Mononuclear cell (primary cell): ENCODE data around the gene PRUNE1. TPM values are rescaled to one million over a fixed set of nuclear protein-coding genes. Genes with fewer than 3 reads are reported as not detected.

Experiments
- H3K27me3 ChIP-seq: 2 replicates; pipeline ENCODE4 v1.6.0; 2011; ENCODE audit warnings: low read length, control low read depth; ENCODE audit not compliant: insufficient read depth
- H3K4me1 ChIP-seq: 2 replicates; pipeline ENCODE4 v1.5.1; 2011; ENCODE audit warnings: mild to moderate bottlenecking, low read length, control low read depth; ENCODE audit not compliant: insufficient read depth
- H3K4me3 ChIP-seq: 2 replicates; pipeline ENCODE4 v1.5.1; 2011; ENCODE audit warnings: mild to moderate bottlenecking, low read length, moderate library complexity
- H3K9me3 ChIP-seq: 2 replicates; pipeline ENCODE4 v1.5.1; 2011; ENCODE audit warnings: low read depth, mild to moderate bottlenecking, control low read depth, low read length
- total RNA-seq: library from RNA; depleted of rRNA; stranded (reverse); fragments of >200 nt; gene quantifications from one replicate; pipeline ENCODE4 v1.2.3, GENCODE V29; 2012

PRUNE1 gene
- total RNA-seq, 1 donor, result 18.2 TPM

DNA sequence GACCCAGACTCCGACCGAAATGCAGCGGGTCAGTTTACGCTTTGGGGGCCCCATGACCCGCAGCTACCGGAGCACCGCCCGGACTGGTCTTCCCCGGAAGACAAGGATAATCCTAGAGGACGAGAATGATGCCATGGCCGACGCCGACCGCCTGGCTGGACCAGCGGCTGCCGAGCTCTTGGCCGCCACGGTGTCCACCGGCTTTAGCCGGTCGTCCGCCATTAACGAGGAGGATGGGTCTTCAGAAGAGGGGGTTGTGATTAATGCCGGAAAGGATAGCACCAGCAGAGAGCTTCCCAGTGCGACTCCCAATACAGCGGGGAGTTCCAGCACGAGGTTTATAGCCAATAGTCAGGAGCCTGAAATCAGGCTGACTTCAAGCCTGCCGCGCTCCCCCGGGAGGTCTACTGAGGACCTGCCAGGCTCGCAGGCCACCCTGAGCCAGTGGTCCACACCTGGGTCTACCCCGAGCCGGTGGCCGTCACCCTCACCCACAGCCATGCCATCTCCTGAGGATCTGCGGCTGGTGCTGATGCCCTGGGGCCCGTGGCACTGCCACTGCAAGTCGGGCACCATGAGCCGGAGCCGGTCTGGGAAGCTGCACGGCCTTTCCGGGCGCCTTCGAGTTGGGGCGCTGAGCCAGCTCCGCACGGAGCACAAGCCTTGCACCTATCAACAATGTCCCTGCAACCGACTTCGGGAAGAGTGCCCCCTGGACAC, 39.8 kb downstream of the PRUNE1 start:
- peaks cover 43% of the 10 kb centered on the region for H3K4me1 ChIP-seq
- H3K9me3 ChIP-seq, result no peaks in the 10 kb centered on the region
- H3K4me3 ChIP-seq, result peak overlapping the region; percentile 58
- H3K27me3 ChIP-seq, result no peaks in the 10 kb centered on the region

DNA sequence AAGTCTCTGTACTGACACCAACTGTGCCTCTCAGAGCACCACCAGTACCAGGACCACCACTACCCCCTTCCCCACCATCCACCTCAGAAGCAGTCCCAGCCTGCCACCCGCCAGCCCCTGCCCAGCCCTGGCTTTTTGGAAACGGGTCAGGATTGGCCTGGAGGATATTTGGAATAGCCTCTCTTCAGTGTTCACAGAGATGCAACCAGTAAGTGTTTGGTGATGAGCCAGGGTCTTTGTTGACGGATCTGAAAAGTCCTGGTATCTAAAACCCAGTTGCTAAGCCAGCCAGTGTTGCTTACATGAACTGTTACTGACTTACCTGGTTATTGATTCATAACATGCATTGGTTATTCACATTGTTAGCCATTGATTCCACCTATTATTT, 40.4 kb downstream of the PRUNE1 start:
- Histone ChIP-seq H3K27me3 (no peaks in the 10 kb centered on the region), H3K4me3 (peak overlapping the region; percentile 58), H3K4me1 (peaks cover 47% of the 10 kb centered on the region), H3K9me3 (no peaks in the 10 kb centered on the region)

DNA sequence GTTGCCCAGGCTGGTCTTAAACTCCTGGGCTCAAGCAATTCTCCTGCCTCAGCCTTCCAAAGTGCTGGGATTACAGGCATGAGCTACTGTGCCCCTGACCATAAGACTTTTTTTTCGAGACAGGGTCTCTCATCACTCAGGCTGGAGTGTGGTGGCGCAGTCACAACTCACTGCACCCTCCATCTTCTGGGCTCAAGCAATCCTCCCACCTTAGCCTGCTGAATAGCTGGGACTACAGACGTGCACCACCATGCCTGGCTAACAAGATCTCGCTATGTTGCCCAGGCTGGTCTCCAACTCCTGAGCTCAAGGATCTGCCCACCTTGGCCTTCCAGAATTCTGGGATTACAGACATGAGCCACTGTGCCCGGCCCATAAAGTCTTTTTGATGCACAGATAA, 41.2 kb downstream of the PRUNE1 start:
- no peaks in the 10 kb centered on the region for H3K9me3 ChIP-seq
- no peaks in the 10 kb centered on the region for H3K27me3 ChIP-seq
- peaks cover 55% of the 10 kb centered on the region for H3K4me1 ChIP-seq
- H3K4me3 ChIP-seq, result no peak overlapping the region

DNA sequence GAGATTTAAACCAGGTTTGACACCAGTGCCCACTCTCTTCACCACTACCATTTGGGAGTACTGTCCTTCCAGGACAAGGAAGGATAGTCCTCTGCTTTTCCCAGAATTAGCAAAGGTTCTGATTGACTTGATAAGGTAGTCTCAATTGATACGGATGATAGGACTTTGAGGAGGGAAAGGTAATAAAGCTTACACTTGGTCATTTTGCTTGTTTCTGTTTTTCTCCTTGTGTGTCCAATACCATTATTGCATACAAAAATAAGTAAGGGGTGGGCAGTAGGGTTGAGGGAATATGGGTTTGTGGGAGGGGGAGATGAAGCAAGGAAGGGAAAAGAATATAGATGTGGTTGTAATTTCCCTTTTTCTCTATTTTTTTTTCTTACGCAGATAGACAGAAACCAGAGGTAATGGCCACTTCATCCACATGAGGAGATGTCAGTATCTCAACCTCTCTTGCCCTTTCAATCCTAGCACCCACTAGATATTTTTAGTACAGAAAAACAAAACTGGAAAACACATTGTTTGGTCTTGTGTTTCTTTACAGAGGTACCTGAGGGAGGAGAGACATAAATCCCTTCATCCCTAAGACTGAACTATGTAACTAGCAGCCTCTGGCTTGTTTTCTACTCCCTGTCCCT, 41.9 kb downstream of the PRUNE1 start:
- H3K27me3 ChIP-seq, result no peaks in the 10 kb centered on the region
- H3K9me3 ChIP-seq, result no peaks in the 10 kb centered on the region
- peaks cover 62% of the 10 kb centered on the region for H3K4me1 ChIP-seq
- H3K4me3 ChIP-seq, result no peak overlapping the region

DNA sequence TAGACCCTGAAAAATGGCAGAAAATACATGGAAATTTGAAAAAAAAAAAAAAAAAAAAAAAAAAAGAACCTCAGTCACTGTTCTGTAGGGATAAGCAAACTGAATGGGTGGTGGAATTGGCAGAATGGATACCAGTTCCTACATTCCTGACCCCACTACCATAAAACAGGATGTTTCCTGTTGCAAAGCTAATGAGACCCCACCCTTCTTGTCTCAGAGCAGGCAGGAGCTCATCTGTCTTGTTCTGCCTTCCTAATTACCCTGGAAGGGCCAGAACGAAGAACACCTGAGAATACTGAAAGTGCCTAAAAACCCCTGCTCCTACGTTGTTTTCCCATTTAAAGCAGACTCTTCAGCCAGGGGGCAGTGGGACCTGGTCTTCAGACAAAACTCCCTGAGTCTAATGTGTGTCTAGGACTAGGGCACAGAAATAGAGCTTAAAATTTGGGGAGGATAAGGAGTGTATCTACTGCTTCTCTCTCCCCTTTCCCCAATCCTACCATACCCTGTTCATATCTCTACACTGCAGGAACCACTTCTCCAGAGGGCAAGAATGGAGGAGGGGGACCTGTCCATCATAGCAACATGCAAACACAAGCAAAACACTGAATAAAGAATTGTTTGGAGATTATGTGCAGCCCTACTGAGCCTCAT, 43.2 kb downstream of the PRUNE1 start:
- no peak overlapping the region for H3K4me3 ChIP-seq
- no peaks in the 10 kb centered on the region for H3K27me3 ChIP-seq
- peaks cover 70% of the 10 kb centered on the region for H3K4me1 ChIP-seq
- no peaks in the 10 kb centered on the region for H3K9me3 ChIP-seq

DNA sequence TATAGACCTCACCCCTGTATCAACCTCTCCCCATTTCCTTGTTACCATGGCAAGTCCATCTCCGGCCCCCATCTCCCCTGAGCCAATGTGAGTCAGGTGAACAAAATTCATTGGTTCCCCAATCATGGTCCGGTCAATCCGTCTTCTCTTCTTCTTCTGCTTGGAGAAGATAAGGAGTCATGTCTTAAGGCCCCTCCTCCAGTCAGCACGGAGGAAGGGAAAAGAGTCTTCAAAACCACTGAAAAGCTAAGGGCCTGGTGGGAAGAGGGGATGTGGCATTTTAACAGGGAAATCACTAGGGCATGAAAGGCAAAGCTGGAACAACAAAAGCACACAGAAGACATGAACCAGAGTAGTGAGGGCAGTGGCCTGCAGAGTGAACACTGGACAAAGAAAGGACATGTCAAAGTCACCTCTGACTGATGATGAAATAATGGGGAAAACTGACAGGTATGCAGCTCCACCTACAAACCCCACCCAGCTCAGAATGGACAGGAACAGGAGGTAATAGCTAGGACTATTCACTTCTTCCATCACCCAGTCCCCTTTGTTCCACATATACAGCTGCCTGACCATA, 46.8 kb downstream of the PRUNE1 start:
- peak overlapping the region; percentile 96 for H3K4me3 ChIP-seq
- peaks cover 73% of the 10 kb centered on the region for H3K4me1 ChIP-seq
- H3K27me3 ChIP-seq, result no peaks in the 10 kb centered on the region
- no peaks in the 10 kb centered on the region for H3K9me3 ChIP-seq

DNA sequence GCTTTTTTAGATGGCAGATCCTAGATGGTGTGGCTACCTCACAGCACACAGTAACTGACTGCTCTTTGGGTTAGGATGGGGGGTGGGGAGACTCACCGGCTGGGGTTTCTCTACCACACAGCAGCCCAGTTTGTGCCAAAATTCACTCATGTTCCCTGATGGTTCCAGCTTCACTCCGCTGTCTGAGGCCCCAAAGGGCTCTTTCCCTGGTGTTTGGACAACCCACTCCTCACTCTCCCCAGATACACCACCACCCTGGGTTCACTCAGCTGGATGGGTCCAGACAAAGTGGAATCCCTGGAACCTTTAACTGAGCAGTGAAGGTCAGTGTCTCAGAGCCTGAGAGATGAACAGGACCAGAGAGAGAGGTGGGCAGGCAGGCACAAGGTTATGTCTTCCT, 47.3 kb downstream of the PRUNE1 start:
- Histone ChIP-seq H3K4me1 (peaks cover 78% of the 10 kb centered on the region), H3K4me3 (peak overlapping the region; percentile 96), H3K27me3 (no peaks in the 10 kb centered on the region), H3K9me3 (no peaks in the 10 kb centered on the region)

DNA sequence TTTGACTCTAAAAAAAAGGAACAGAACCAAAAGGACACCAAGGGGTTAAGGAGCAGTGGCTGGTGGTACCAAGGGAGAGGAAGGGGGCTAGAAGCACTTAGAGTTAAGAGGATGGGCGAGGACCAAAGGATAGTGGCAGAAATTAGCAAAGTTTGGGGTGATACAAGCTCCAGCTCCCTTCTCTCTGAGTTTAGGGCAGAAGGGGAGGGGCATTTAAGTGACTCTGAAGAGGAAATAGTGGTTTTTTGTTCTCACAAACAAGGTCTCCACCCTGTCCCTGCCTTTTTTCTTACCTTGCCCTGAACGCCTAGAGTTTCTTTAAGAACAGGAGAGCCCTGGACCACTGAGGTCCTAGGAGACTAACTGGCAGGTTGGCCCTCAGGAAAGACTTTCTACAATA, 47.9 kb downstream of the PRUNE1 start:
- Histone ChIP-seq H3K27me3 (no peaks in the 10 kb centered on the region), H3K9me3 (no peaks in the 10 kb centered on the region), H3K4me3 (peak overlapping the region; percentile 96), H3K4me1 (peaks cover 79% of the 10 kb centered on the region)

DNA sequence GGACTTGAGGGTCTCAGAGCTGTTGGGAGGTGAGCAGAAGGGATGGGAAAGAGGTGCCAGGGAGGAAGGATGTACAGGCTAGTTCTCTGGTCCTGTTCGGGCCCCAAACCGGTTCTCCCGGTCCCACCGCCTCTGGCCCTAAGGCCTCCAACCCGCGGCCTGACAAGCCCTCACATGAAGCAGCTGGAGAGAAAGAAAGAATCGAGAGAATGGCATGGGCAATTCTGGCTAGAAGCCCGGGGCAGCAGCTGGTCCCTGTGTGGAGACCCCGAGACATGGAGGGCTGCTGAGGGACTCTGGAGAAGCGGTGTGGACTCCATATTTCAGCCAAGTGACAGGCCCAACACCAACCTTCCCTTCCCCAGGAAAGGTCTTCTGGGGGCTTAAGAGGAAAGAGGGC, 50.4 kb downstream of the PRUNE1 start:
- peaks cover 58% of the 10 kb centered on the region for H3K4me1 ChIP-seq
- no peaks in the 10 kb centered on the region for H3K9me3 ChIP-seq
- peak overlapping the region; percentile 96 for H3K4me3 ChIP-seq
- H3K27me3 ChIP-seq, result no peaks in the 10 kb centered on the region

DNA sequence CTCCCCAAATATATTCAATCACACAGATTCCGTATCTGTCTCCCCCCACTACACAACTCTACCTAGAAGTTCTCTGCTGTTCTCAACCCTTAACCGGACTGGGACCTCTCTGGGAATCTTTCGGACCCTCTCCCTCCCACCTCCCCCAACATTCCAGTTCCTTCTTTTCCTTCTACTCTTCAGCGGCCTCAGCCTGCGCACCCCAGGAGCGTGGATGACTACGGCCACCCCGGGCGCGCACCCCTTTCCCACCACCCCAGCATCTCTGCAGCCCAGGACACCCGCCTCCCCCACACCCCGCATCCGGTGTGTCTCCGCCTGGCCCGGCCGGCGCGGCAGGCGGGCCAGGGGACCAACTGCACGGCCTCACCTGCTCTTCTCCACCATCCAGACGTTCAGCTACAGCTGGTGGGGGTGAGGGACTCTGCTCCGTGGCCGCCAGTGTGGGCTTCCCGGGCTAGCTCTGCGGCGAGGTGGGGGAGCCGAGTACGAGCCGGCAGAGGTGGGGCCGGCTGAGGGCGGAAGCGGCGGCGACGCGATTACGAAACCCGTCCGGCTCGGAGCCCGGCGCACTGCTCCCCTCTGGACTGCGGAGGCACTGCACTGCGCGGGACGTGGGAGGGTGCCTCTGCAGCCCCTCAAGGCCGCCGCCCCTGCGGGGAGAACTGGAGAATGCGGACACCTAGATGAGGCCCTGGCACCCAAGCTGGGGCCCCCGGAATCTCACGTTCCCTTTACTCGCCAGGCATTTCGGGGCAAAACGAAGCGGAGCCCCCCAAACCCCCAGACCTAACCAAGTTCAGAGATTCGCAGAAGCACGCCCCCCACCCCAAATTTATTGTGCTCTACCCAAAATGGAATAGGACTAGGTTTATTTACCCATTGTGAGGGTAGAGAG, 51.1 kb downstream of the PRUNE1 start, which contains the start of gene CDC42SE1:
TSS of gene CDC42SE1 (minus strand) at position 514 of the 898 bp plus-strand sequence. CDS start 3,892 bp downstream, outside the sequence.
- Histone ChIP-seq H3K4me1 (peaks cover 51% of the 10 kb centered on the region), H3K4me3 (peak within 1 kb of the TSS; percentile 96), H3K27me3 (no peaks in the 10 kb centered on the region), H3K9me3 (no peaks in the 10 kb centered on the region)

DNA sequence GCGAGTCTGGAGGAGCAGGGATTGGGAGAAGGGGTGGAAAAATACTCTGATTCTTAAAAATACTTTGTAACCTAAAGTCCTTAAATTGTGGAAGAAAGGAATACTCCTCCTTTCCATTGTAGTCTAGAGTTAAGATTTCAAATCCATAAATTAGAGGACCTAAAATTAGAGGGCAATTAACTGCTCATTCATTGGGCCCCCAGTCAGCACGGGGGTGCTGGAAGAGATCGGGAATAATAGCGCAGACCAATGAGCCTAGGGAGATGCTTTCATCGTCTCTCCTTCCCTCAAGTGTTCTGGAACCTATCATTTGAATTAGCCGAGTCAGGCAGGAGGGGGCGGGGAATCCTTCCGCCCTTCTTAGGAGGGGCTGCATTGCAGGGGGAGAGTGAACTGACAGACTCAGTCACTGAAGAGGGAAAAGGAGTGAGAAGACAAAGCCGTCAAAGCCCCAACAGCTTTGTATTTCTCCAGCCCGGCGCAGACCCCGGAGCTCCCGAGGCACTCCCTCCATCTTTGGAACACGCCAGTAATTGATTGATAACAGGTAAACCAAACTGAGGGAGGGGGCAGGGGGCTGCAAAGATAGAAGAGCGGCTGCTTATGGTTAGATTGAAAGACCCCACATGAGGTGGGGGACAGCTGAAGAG, 51.9 kb downstream of the PRUNE1 start, which contains the start of gene MLLT11:
TSS of gene MLLT11 (plus strand) at position 391 of the 650 bp plus-strand sequence. CDS start 6,828 bp downstream, outside the sequence.
- Histone ChIP-seq H3K9me3 (no peaks in the 10 kb centered on the region), H3K27me3 (no peaks in the 10 kb centered on the region), H3K4me1 (peaks cover 44% of the 10 kb centered on the region), H3K4me3 (peak within 1 kb of the TSS; percentile 96)

DNA sequence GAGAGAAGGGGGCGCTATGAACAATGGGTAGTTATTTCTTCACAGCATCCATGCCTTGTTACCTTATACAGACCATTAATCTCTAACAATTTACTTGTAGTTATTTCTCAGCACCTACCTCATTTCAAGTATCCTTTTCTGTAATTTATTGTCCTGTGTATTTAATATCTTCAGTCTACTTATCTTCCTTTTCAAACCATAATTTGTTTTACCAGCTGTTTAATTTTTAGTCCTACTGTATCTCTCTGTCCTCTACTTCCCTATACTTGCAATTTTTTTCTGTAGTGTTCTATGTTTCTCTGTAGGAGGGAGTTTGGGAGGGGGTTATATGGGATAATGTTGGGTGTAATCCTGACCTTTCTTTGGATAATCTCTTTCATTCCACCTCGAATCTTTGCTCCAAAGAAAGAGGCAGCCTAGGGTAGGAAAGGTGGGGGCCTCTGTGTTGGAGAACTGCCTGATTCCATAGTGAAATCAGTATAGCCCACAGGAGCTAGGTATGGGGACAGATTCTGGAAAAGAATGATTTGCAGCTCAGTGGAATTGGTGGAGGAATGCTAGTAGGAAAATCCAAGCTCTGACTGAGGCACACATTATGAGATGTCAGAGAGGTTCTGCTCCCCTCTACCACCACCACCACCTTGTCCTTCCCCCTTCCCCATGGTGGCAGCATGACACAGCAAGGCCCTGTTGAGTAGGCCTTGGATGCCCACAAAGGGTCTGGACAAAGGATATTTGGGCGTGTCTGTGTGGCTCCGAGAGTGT, 52.6 kb downstream of the PRUNE1 start:
- Histone ChIP-seq H3K4me3 (no peak overlapping the region), H3K27me3 (no peaks in the 10 kb centered on the region)

DNA sequence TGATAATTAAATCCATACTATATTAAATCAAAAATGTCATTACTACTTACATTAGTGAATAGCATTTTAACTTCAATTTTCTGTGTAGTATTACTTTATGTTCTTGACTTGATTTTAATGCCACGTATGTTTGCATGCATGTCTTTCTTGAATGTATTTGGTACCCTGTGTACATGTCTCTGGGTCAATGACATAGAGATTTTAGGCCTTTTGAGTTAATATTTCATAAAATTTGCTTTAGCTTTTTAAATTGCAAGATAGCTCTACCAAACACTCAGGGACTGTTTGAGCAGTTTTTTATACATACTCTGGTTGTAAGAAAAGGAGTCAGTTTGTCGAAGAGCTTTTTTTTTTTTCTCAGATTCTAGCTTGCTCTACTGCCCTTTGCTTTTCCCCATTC, 53.5 kb downstream of the PRUNE1 start:
- no peak overlapping the region for H3K4me3 ChIP-seq
- H3K9me3 ChIP-seq, result no peaks in the 10 kb centered on the region
- no peaks in the 10 kb centered on the region for H3K27me3 ChIP-seq
- peaks cover 28% of the 10 kb centered on the region for H3K4me1 ChIP-seq

More for the DNA sequence above, 52.6 kb downstream of the PRUNE1 start:
- H3K9me3 ChIP-seq, result no peaks in the 10 kb centered on the region
- H3K4me1 ChIP-seq, result peaks cover 37% of the 10 kb centered on the region
